ENCODE results near the gene RAF1. TPM values are rescaled to one million over a fixed set of nuclear protein-coding genes. Genes with fewer than 3 reads are reported as not detected.

The RAF1 gene
- total and polyA plus RNA-seq, 2 of the 8 experiments (the other 6 are each of a cell fraction or from before 2014, with no cell fraction given), result 103 to 118 TPM

DNA sequence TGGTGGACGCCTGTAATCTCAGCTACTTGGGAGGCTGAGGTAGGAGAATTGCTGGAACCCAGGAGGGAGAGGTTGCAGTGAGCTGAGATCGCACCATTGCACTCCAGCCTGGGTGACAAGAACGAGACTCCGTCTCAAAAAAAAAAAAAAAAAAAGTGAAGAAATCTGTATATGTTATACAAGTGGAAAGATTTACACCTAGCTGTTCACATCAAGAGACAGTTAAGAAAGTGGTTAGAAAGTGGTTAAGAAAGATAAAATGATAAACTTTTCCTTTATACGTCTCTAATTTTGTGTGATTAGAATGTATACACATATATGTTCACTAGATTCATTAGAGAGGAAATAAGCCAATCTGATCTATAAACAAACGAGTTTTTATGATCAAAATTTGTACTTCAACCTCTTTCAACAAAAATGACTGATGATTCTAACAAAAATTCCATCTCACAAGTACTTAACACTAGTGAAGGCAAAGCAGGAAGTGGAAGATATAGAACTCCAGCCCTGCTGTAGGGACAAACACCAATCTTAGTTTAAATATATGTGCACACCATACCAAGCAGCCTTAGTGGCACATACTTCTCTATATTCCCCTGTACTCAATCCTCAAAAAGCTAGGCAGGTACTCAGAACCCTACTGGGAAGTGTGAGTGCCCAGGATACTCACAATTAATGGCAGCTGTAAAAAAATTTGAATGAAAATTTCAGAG, 51.2 kb downstream of the RAF1 start:
- H3K36me3 ChIP-seq (ENCODE audit: control insufficient read depth in 2 of 4, insufficient read depth in 4 of 4, low read length in 3 of 4), result peaks cover 8 to 42% (median 20%) of the 10 kb centered on the region in 4 experiments
- no peak overlapping the region for H3K27ac ChIP-seq (ENCODE audit: low read depth, low read length)
- no peak overlapping the region for H3K4me2 ChIP-seq (ENCODE audit: insufficient read depth in 1 of 2, low read depth in 2 of 2, low read length in 2 of 2)
- H2BK15ac ChIP-seq (ENCODE audit: low read length), result no peak overlapping the region
- H3K9me3 ChIP-seq (ENCODE audit: insufficient read depth in 2 of 2, low read depth in 1 of 2, low read length in 1 of 2), result no peaks in the 10 kb centered on the region
- no peak overlapping the region for H2BK5ac ChIP-seq (ENCODE audit: low read depth, low read length)
- POLR2A ChIA-PET (ENCODE audit: partially characterized antibody), result interaction anchor here (1.3 kb wide), 1 partner anchor 13 kb away, joined by 3 read pairs; no protein-coding TSS in a partner anchor
- no peak overlapping the region for H4K8ac ChIP-seq (ENCODE audit: extremely low read depth, insufficient read depth, low read length)
- H3K4ac ChIP-seq (replicated peaks; ENCODE audit: insufficient read length, low read depth, low read length), result no peak overlapping the region
- H3K4me3 ChIP-seq (ENCODE audit: extremely low read depth in 1 of 4, insufficient read depth in 2 of 4, low read depth in 3 of 4, low read length in 4 of 4), result no peak overlapping the region
- H2BK12ac ChIP-seq (ENCODE audit: low read depth, low read length), result no peak overlapping the region
- peaks cover 0 to 7% (median 2%) of the 10 kb centered on the region in 4 experiments; a peak in 3 of 7 replicates for H3K4me1 ChIP-seq (replicated peaks in 1 of 4; ENCODE audit: control insufficient read depth in 3 of 4, insufficient read depth in 4 of 4, low read length in 3 of 4)
- DNase-seq (ENCODE audit: low read depth in 1 of 2, low spot score in 2 of 2) (no peak), FAIRE-seq (no peak)
- CTCF ChIA-PET (ENCODE audit: partially characterized antibody), result interaction anchor here (0.7 kb wide), 1 partner anchor 11 kb away, joined by 4 read pairs; no protein-coding TSS in a partner anchor
- H3K27me3 ChIP-seq (replicated peaks in 1 of 4; ENCODE audit: control insufficient read depth in 3 of 4, extremely low read depth in 1 of 4, insufficient read depth in 3 of 4, low read length in 3 of 4), result no peaks in the 10 kb centered on the region
- no peak overlapping the region for H3K9ac ChIP-seq (replicated peaks in 1 of 4; ENCODE audit: extremely low read depth in 1 of 4, low read depth in 3 of 4, low read length in 3 of 4)
- H3K18ac ChIP-seq (ENCODE audit: extremely low read depth, low read length), result no peak overlapping the region
- no peak overlapping the region for H3K23ac ChIP-seq (ENCODE audit: insufficient read length)
- 91% methylated on average over 3 of the region's 6 CpGs; no CpG with 5 or more reads in 1 of the 2 experiments for WGBS, 2 experiments (ENCODE audit: extremely low coverage in 1 of 2, insufficient coverage in 1 of 2, insufficient read length in 1 of 2, insufficient replicate concordance in 2 of 2, low coverage in 1 of 2, low lambda C conversion rate in 2 of 2, missing lambda C conversion rate in 1 of 2)
- no peak overlapping the region for H4K5ac ChIP-seq (ENCODE audit: insufficient read length, low read depth, low read length)
- no peak overlapping the region for H2BK20ac ChIP-seq (ENCODE audit: low read length)
- H4K20me1 ChIP-seq (replicated peaks in 1 of 2; ENCODE audit: control insufficient read depth in 1 of 2, insufficient read depth in 2 of 2, low read length in 2 of 2), result peaks cover 5 to 6% of the 10 kb centered on the region in 2 experiments
- H3K14ac ChIP-seq (ENCODE audit: insufficient read length), result no peak overlapping the region
- TF ChIP-seq SIN3A (conservative IDR thresholded peaks at IDR 0.05 in 1 of 2, IDR thresholded peaks at IDR 0.05 in 1 of 2; ENCODE audit: low read depth in 1 of 2, low read length in 2 of 2) (no peak), TCF12 (IDR thresholded peaks at IDR 0.05; ENCODE audit: low read depth, low read length) (no peak), YY1 (IDR thresholded peaks at IDR 0.05; ENCODE audit: low read depth, low read length) (no peak), EGR1 (IDR thresholded peaks at IDR 0.05; ENCODE audit: borderline replicate concordance, low read depth, low read length) (no peak), GTF2F1 (IDR thresholded peaks at IDR 0.05; ENCODE audit: borderline replicate concordance, low read depth, low read length) (no peak), RXRA (IDR thresholded peaks at IDR 0.05; ENCODE audit: insufficient read depth, low read depth, low read length) (no peak), SIX5 (IDR thresholded peaks at IDR 0.05; ENCODE audit: low read depth, low read length) (no peak), SUZ12 (IDR thresholded peaks at IDR 0.05; ENCODE audit: low read length) (no peak), RAD21 (IDR thresholded peaks at IDR 0.05 in 1 of 2, conservative IDR thresholded peaks at IDR 0.05 in 1 of 2; ENCODE audit: low read depth in 2 of 2, low read length in 2 of 2) (no peak)
- TF ChIP-seq, protein P1, sequence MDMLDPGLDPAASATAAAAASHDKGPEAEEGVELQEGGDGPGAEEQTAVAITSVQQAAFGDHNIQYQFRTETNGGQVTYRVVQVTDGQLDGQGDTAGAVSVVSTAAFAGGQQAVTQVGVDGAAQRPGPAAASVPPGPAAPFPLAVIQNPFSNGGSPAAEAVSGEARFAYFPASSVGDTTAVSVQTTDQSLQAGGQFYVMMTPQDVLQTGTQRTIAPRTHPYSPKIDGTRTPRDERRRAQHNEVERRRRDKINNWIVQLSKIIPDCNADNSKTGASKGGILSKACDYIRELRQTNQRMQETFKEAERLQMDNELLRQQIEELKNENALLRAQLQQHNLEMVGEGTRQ (IDR thresholded peaks at IDR 0.05; ENCODE audit: low read length), result no peak
- H3K23me2 ChIP-seq (ENCODE audit: low read depth, low read length), result no peaks in the 10 kb centered on the region
- H2AK5ac ChIP-seq (ENCODE audit: low read depth, low read length), result no peak overlapping the region
- no peak overlapping the region for H2AFZ ChIP-seq (ENCODE audit: low read length)
- H4K91ac ChIP-seq (replicated peaks; ENCODE audit: insufficient read length, low read length), result no peak overlapping the region
- H3K79me1 ChIP-seq (ENCODE audit: low read depth, low read length), result no peaks in the 10 kb centered on the region
- H3K79me2 ChIP-seq (ENCODE audit: control insufficient read depth in 1 of 2, insufficient read depth in 2 of 2, low read length in 2 of 2), result peaks cover 0 to 34% of the 10 kb centered on the region in 2 experiments; a peak in 2 of 4 replicates
- H3K56ac ChIP-seq (replicated peaks; ENCODE audit: insufficient read length, low read depth, low read length), result no peak overlapping the region
- no peak overlapping the region for H2BK120ac ChIP-seq (replicated peaks; ENCODE audit: low read depth, low read length)
